ENCODE measurements around the gene IQCK.
"Not testable (repeated sequence)": the region's sequence is repeated elsewhere in the genome, so short reads cannot be mapped to it uniquely, and the experiment has no call there.

The IQCK gene

GRCh38 chr16:19784183-19784736 is 66.2 kb downstream of the IQCK start:
- no peak overlapping the region for H3K4me3 ChIP-seq (ENCODE audit: control insufficient read depth, low read depth, low read length)
- TF ChIP-seq, protein P1, sequence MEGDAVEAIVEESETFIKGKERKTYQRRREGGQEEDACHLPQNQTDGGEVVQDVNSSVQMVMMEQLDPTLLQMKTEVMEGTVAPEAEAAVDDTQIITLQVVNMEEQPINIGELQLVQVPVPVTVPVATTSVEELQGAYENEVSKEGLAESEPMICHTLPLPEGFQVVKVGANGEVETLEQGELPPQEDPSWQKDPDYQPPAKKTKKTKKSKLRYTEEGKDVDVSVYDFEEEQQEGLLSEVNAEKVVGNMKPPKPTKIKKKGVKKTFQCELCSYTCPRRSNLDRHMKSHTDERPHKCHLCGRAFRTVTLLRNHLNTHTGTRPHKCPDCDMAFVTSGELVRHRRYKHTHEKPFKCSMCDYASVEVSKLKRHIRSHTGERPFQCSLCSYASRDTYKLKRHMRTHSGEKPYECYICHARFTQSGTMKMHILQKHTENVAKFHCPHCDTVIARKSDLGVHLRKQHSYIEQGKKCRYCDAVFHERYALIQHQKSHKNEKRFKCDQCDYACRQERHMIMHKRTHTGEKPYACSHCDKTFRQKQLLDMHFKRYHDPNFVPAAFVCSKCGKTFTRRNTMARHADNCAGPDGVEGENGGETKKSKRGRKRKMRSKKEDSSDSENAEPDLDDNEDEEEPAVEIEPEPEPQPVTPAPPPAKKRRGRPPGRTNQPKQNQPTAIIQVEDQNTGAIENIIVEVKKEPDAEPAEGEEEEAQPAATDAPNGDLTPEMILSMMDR (IDR thresholded peaks at IDR 0.05; ENCODE audit: control insufficient read depth, insufficient read depth, low read depth, low read length, missing control alignments): no peak
- DNase-seq (ENCODE audit: low read depth): no peak

DNA sequence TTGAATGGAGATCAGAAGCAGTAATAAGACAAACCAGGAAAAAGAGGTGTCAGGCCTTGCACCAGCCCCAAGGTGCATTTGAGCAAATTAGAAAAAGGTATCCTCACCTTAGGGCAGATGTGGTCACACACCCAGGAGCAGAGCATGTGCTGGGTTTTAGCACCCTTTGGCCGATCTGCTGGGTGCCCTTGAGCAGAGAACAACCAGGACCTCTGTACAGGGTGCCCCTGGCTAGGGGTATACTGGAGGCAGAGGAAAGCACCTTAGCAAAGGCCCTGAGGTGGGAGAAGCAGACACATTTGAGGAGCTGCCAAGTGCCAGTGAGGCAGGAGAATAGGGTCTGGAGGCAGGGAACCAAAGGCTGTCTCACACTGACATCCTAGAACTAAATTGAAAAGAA is 67.0 kb downstream of the IQCK start:
- TF ChIP-seq, protein P1 (IDR thresholded peaks at IDR 0.05; ENCODE audit: control insufficient read depth, insufficient read depth, low read depth, low read length, missing control alignments): no peak
- no peak for DNase-seq (ENCODE audit: low read depth)
- no peak overlapping the region for H3K4me3 ChIP-seq (ENCODE audit: control insufficient read depth, low read depth, low read length)

DNA sequence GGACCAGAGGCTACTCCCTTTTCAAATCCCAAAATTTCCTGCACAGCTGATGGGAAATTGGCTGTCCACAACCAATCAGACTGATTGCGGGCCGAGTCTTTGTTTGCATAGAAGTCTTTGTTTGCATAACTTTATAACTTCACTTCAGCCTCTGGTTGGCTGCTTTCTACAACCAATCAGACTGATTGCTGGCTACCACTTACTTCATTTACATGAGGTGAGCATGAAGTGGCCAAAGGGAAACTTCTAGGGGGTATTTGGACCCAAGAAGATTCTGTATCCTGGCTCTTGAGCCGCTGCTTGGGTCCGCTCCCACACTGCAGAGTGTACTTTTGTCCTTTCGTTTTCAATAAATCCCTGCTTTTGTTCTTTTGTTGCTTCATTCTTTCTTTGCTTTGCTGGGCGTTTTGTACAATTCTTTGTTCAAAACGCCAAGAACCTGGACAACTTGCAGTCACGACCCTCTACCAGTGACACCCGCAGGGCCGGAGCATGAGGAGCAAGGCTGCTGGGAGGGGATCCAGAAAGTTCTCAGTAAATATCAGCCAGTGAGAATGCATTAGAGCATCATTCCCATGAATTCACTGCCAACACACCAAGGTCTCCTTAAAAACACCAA is 67.5 kb downstream of the IQCK start:
- no peak for DNase-seq (ENCODE audit: low read depth)
- TF ChIP-seq, protein P1 (IDR thresholded peaks at IDR 0.05; ENCODE audit: control insufficient read depth, insufficient read depth, low read depth, low read length, missing control alignments): no peak
- H3K4me3 ChIP-seq (ENCODE audit: control insufficient read depth, low read depth, low read length): no peak overlapping the region

DNA sequence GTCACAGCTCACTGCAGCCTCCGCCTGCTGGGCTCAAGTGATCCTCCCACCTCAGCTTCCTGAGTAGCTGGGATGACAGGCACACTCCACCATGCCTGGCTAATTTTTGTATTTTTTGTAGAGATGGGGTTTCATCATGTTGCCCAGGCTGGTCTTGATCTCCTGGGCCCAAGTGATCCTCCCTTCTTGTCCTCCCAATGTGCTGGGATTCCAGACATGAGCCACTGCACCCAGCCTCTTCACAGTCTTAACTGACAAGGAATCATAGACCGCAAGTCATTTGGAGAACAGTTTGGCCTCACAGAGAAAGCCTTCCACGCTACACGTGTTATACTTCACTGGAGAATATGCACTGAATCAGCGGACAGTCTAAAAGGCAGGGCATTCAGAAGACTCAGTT is 83.3 kb downstream of the IQCK start:
- not testable (repeated sequence) for DNase-seq (ENCODE audit: low read depth); H3K4me3 ChIP-seq (ENCODE audit: control insufficient read depth, low read depth, low read length)

GRCh38 chr16:19801824-19802223 is 83.8 kb downstream of the IQCK start:
- H3K4me3 ChIP-seq (ENCODE audit: control insufficient read depth, low read depth, low read length); DNase-seq (ENCODE audit: low read depth): not testable (repeated sequence)

DNA sequence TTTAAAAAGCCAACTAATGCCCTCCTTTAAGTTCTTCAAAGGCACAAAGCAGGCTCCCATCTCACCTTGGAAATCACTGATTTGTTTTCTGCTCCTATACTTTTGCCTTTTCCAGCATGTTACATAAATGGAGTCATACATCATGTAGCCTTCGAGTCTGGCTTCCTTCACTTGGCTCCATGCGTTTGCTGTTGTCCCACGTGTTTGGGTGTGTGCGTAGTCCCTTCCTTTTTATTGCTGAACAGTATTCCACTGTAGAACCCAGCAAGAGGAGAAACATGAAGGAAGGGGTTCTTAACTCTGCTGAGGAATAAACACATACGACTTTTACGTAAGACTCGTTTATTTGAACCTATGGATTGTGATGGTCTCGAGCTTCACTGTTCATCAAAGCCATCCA is 84.5 kb downstream of the IQCK start:
- TF ChIP-seq, protein P1 (IDR thresholded peaks at IDR 0.05; ENCODE audit: control insufficient read depth, insufficient read depth, low read depth, low read length, missing control alignments): no peak
- H3K4me3 ChIP-seq (ENCODE audit: control insufficient read depth, low read depth, low read length): no peak overlapping the region
- DNase-seq (ENCODE audit: low read depth): no peak

- TF ChIP-seq, protein P1 (IDR thresholded peaks at IDR 0.05; ENCODE audit: control insufficient read depth, insufficient read depth, low read depth, low read length, missing control alignments): no peak
- DNase-seq (ENCODE audit: low read depth): no peak
- no peak overlapping the region for H3K4me3 ChIP-seq (ENCODE audit: control insufficient read depth, low read depth, low read length)
These were observed 86.7 kb downstream of the IQCK start for GRCh38 chr16:19804538-19805323.

Measured in AG09309 (cell line).